Right renal cortex interstitium (tissue), 3 donors: Measurements from ENCODE around the gene CLDN14. TPM values are rescaled to one million over a fixed set of nuclear protein-coding genes. Genes with fewer than 3 reads are reported as not detected.

Experiments
- DNase-seq, 3 donors: peaks; one replicate each; pipeline ENCODE4 v3.0.0-alpha.2; 2013; ENCODE audit warnings: low read depth in 3 of 3, low spot score in 2 of 3
- polyA plus RNA-seq, 3 donors: library from polyadenylated mRNA; unstranded; fragments of 120-200 nt; gene quantifications; one replicate each; pipeline ENCODE4 v1.2.1, GENCODE V29; 2013; ENCODE audit not compliant: insufficient read length in 3 of 3

CLDN14 gene
- polyA plus RNA-seq, 3 donors = 0.98 to 4.2 (median 2.5) TPM

GRCh38 chr21:36504067-36505058 is 24.4 kb upstream of the CLDN14 start:
- DNase-seq = no peak

DNA sequence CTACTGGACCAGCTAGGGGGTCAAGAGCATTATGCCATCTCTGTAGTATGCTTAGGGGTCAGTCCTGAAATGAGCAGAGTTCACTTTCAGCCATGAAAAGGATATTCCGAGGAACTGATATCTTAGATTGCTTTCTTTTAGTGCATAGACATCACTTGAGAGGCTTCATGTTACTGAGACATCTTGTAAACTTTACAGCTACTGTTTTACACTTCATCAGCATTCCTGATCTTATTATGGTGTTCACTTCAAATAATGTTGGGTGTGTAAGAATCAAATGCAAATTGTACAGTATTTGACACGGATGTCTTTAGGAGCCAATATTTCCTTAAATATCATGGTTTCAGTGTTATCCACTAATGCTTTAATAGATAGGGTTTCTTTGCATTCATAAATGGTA is 22.4 kb upstream of the CLDN14 start:
- DNase-seq = no peak

- DNase-seq = no peak
Measured at GRCh38 chr21:36501589-36501892, 21.6 kb upstream of the CLDN14 start.

DNA sequence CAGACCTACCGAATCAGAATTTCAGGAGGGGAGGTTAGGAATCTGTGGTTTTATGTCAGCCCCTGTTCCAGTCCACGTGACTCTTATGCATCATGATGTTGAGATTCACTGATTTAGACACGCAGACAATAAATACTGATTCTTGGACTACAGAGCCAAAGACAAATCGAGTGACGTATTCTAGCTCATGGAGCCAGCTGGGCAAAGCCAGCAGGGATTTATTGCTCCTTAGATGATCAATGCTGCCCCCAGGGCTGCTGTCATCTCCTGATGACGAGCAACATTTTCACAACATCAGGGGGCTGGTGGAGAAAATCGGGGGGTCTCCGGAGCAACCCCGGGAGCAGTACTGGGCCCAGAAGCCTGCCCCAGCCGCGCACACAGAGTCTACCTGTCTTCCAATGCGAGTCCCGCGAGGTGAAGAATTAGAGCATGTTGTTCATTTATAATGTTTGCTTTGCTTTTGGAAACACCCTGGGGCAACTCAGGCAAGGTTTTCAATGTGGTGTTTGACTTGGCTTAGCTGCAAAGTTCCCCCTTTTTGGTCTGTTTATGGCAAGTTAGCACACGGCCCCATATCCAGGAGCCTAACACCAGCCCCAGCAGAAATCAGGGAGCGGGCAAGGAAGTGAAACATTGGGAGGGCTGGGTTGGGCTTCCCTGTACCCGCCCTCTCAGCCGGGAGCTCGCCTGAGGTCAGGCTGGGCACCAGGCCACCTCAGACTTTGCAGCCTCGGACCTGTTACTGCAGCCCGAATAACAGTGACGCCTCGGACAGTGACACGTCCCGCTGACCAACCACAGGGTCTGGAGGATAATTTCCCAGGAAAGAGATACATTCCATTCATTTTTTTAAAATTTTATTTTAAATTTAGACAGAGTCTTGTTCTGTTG is 19.9 kb upstream of the CLDN14 start:
- DNase-seq = no peak

- DNase-seq = no peak
Measured at GRCh38 chr21:36494557-36494956, 14.6 kb upstream of the CLDN14 start.

DNA sequence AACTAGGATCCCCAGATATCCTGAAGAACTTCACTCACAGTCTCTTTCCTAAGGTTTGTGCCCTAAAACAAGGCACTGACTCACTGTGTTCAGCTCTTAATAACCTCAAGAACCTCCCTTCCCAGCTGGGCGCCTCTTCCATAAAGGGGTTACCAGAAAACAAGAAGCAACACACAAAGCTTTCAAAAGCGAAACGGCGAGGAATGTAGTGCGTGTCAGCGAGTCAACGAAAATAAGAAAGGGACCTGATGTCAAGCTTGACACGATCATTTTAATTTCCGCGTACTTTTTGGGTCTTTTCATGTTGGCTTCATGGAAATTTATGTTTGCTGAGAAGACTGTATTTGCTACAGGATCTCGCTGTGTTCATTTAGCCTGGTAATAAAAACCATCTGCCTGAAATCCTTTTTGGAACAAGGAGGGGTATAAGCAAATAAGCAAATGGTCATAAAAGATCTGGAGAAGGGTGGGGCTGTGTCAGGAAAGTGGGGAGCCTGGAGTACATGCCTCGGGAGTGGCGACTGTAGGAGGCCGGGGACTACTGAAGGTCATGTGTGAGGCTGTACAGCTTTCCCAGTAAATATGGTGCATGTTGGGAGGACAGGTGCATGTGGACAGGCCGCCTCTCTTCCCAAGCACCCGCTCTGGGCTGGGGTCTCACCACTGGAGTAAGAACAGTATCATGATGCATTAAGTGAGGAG is 11.4 kb upstream of the CLDN14 start:
- DNase-seq = peak in 1 of 3 donors; percentile 29

DNA sequence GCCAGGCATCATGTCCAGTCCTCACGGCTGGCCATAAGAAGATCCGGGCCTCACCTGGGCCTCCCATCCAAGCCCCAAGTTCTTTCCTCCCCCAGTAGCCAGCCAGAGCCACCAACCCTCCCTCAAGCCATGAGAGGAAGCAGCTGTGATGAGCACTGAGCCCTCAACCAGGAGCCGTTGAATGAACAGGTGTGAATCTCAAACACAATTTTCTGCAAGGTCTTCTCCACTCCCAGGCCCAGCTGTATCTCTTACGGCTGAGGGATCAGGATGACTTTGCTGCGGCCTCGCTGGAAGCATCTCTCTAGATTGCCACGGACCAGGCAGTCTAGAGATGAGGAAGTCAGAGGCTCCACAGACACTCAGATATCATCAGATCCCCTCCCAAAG is 9.8 kb upstream of the CLDN14 start:
- no peak for DNase-seq

DNA sequence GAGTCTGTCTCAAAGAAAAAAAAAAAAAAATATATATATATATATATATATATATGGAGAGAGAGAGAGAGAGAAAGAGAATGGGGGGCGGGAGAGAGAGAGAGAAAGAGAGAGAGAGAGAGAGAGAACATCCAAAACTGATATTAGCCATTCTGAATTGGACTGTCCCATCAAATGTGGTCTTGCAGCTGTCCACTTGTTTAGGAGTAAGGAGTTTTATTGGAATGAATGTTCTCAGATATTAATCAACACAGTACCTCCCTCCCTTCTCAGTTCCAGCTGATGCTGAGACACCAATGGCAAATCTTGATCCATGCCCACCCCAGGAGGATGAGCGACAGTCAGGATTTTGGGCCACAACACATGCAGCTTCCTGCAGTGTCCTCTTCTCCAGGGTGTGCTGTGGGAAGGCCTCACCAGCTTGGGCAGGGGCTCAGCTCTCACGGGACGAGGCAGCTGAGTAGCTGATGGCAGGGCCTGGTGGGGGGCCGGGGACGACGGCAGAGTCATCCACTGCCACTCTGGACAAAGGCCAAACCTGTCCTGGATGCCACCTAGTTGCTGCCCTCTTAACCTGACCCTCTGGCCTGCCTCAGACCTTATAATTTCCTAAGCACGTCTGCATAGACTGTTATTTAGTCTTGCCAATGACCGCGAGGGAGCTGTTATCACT is 9.3 kb upstream of the CLDN14 start:
- DNase-seq = no peak

- DNase-seq = no peak
Measured at GRCh38 chr21:36487641-36488307, 7.9 kb upstream of the CLDN14 start.

- DNase-seq = no peak
Measured at GRCh38 chr21:36486246-36486645, 6.3 kb upstream of the CLDN14 start.

DNA sequence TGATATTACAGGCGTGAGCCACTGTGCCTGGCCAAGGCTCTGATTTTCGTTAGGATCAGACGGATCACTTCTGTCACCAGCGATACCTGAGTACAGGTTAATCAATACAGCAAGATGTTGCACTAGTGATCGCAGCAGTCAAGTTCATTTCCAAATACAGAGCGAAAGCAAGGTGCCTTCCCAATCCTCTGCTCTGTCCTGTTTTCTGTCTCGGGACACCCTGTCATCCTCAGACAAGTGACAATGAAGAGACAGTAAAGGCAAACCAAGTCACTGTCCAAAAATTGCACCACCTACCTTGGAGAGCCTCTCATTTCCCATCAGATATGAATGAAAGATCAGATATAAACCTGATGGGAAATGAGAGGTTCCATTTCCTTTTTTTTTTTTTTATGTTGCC is 5.6 kb upstream of the CLDN14 start:
- DNase-seq = no peak

DNA sequence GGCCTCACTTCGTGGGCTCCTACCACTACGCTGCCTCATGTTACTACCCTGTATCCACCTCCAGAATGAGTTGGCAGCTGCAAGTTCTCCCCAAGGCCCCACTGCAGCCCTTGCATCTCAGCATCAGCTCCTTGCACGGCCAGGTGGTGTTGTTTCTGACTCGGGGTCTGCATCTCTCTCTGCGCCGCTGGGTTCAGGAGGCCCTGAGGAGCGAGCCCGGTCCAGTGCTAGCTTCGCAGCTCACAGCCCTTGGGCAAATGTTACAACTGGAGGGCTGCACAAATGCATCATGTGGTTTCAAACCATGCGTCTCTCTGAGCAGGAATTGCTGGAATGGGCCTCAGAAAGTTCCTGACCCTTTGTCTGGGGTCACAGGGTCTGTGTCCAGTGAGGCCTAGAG is 3.2 kb upstream of the CLDN14 start:
- no peak for DNase-seq

DNA sequence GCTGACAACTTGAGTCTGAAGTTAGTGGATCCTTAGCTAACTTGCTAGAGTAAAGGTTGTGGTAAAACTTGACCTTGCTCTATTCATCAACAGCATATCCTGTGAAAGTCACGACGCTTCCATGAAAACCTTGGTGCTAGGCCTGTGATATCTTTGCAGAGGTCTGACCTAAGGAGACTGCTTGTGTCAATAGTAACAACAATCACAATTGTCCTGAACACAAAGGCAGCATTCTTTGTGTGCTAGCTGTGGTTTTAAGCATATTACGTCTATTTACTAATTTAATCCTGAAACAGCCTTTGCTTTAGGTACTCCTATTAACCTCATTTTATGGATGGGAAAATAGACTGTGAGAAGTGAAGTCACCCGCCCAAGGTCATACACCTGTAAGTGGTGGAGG is 2.8 kb upstream of the CLDN14 start:
- no peak for DNase-seq

DNA sequence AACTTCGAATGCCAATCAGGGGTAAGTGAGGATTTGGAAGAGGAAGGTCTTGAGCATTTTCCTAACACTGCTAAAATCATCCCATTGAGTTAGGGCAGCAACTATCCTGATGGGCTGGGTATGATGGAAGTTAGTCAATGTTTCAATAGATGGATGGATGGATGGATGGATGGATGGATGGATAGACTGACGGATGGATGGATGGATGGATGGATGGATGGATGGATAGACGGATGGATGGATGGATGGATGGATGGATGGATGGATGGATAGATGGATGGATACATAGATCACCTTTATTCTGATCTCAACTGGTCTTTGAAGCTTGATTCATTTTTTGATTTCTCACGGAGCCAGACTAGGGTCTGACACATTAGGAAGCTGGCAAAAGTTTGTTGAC is 2.3 kb upstream of the CLDN14 start:
- no peak for DNase-seq

DNA sequence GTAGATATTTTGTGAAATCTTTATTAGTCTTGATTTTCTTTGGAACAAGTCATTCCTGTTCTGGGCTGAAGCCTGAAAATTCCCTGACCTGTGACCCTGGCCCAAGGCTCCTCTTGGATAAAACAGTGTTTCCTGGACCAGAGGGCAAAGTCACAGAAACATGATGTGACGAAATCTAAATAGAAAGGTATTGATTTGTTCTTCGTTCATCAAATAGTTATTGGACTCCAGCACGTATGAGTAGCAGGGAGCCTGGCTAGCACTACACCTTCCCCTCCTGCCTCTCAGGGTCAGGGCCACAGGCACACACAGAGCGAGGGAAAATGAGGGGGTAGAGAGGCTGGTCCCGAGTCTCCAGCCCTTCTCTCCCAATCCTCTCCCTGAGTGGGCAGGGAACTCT is 1.7 kb upstream of the CLDN14 start:
- no peak for DNase-seq

GRCh38 chr21:36480618-36481017 is 696 bp upstream of the CLDN14 start:
- DNase-seq = no peak

GRCh38 chr21:36478941-36479340 is 981 bp downstream of the CLDN14 start:
- DNase-seq = no peak

DNA sequence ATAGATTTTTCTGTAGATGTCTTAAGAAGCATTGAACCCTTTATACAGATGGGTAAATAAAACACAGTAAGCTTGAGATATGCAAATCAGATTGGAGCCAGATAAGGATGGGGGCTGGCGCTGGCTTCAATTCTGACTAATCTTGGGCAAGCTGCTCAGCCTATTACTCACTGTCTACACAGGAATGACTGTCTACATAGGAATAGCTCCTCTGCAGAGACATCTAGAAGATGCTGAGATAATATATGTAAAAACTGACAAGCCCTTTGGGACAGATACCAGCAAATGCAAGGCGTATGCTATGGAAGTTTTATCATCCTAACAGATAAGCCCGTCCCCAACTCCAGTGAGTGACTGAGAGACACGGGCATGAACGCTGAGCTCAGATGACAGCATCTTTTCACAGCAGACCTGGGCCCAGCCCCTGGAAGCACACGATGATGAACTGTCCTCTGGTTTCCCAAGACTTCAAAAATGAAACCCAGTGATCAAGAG is 1.7 kb downstream of the CLDN14 start:
- DNase-seq = no peak

GRCh38 chr21:36477559-36477958 is 2.4 kb downstream of the CLDN14 start:
- DNase-seq = no peak

- no peak for DNase-seq
Measured at GRCh38 chr21:36477001-36477400, 2.9 kb downstream of the CLDN14 start.
